Testis (tissue), 2 donors: ENCODE measurements around the gene ZNF689.

Experiments
- POLR2A ChIP-seq: fragments of 450-650 bp; IDR thresholded peaks from one replicate; pipeline ENCODE4 v1.6.1; 2017; ENCODE audit warnings: antibody characterized with exemption, mild to moderate bottlenecking, moderate library complexity
- TF ChIP-seq, protein P1 (sequence below), 3 experiments: fragments of 450-650 bp in 2 of 3; fragments of 200-600 bp in 1 of 3; sonication (generic) in 1 of 3; IDR thresholded peaks; one replicate each; pipeline ENCODE4 v1.5.1; 2016 to 2019; ENCODE audit warnings: antibody characterized with exemption in 3 of 3, mild to moderate bottlenecking in 2 of 3, moderate library complexity in 1 of 3

GRCh38 chr16:30603945-30604315 is 6.3 kb downstream of the ZNF689 start:
- TF ChIP-seq, protein P1, sequence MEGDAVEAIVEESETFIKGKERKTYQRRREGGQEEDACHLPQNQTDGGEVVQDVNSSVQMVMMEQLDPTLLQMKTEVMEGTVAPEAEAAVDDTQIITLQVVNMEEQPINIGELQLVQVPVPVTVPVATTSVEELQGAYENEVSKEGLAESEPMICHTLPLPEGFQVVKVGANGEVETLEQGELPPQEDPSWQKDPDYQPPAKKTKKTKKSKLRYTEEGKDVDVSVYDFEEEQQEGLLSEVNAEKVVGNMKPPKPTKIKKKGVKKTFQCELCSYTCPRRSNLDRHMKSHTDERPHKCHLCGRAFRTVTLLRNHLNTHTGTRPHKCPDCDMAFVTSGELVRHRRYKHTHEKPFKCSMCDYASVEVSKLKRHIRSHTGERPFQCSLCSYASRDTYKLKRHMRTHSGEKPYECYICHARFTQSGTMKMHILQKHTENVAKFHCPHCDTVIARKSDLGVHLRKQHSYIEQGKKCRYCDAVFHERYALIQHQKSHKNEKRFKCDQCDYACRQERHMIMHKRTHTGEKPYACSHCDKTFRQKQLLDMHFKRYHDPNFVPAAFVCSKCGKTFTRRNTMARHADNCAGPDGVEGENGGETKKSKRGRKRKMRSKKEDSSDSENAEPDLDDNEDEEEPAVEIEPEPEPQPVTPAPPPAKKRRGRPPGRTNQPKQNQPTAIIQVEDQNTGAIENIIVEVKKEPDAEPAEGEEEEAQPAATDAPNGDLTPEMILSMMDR (IDR thresholded peaks at IDR 0.05): no peak
- no peak for TF ChIP-seq POLR2A
